HG02678 (cell line): ENCODE results near the gene GFPT1.

Experiments used
- ATAC-seq: cut with Tn5 transposase; IDR thresholded peaks from one replicate; pipeline ENCODE4 v1.9.1; 2021; ENCODE audit warnings: mild to moderate bottlenecking, moderate library complexity; ENCODE audit not compliant: unreplicated experiment

The GFPT1 gene

DNA sequence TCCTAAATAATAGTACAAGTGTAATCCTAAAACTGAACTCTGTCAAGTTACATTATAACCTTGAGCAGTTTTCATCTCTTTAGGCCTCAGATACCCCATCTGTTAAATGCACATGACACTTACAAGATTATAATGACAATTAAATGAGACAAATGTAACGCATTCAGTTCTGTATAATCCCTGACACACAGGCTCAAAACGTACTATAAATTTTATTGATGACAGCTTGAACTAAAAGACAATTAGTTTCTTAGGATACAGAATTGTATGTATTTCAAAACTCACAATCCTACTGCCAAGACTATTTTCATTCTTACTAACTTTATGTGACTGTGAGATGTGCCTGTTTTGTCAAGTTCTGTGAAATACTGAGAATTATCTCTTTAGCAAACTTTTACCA lies 56.2 kb downstream of the GFPT1 start:
- ATAC-seq, result no peak

DNA sequence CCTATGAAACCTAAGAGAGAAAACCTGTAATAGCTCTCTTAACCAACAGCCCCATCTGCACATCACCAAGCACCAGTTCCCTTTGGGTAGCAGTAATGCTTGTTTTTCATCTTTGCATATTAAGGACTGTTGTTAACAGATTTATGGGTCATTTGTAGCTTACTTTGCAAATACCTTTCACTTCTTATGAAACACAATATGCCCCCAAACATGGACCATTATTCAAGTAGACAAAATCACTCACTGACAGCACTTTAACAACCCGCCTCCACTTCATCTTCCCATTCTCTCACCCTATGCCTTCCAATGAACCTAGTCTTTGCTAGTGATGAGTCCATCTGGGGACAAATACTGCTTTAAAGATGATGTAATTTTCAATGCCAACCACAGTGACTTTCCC lies 64.4 kb downstream of the GFPT1 start:
- ATAC-seq, result no peak

DNA sequence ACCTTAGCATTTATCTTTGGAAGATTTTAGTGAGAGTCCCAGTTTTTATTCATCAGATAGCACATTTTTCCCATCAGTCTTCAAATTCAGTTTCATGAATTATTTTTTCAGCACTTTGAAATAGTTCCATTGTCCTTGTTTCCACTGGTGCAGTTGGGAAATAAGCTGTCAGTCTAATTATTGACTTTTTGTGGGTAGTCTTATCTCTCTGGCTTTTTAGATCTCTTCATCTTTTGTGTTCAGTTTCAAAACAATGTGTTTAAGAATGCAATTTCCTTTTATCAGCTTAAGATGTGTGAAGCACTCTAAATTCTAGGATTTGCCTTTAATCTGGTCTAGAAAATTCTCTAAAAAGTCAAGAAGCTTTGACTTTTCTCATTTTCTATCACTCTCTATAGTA lies 70.5 kb downstream of the GFPT1 start:
- no peak for ATAC-seq

DNA sequence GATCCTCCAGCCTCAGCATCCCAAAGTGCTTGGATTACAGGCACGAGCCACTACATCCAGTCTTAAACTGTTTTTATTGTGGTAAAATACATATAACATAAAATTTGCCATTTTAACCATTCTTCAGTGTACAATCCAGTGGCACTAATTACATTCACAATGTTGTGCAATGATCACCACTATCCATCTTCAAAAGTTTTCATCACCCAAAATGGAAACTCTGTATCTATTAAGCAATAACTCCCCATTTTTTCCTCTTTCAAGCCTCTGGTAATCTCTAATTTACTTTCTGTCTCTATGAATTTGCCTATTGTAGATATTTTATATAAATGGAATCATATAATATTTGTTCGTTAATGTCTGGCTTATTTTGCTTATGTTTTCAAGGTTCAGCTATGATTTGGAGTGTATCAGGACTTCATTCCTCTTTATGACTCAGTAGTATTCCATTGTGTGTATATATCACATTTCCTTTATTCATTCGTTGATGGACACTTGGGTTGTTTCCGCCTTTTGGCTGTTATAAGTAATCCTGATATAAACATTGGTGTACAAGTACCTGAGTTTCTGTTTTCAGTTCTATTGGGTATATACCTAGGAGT lies 71.8 kb downstream of the GFPT1 start:
- no peak for ATAC-seq

DNA sequence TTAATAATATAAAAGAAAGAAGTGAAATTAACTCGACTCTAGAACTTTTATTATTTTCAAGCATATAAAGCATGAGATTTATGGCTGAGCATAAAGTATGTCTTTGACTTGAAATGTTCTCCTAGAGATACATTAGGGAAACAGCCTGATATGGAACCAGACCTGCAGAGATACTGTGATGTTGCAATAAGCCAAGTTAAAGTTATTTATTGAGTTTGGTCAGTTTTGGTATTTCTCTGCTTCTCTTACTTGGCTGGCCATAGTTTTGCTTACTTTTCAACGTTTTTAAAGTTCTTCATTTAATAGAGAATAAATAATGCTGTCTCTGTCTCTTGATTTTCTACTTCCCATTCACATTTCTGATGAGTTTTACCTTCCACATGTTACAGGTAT lies 76.0 kb downstream of the GFPT1 start:
- no peak for ATAC-seq

DNA sequence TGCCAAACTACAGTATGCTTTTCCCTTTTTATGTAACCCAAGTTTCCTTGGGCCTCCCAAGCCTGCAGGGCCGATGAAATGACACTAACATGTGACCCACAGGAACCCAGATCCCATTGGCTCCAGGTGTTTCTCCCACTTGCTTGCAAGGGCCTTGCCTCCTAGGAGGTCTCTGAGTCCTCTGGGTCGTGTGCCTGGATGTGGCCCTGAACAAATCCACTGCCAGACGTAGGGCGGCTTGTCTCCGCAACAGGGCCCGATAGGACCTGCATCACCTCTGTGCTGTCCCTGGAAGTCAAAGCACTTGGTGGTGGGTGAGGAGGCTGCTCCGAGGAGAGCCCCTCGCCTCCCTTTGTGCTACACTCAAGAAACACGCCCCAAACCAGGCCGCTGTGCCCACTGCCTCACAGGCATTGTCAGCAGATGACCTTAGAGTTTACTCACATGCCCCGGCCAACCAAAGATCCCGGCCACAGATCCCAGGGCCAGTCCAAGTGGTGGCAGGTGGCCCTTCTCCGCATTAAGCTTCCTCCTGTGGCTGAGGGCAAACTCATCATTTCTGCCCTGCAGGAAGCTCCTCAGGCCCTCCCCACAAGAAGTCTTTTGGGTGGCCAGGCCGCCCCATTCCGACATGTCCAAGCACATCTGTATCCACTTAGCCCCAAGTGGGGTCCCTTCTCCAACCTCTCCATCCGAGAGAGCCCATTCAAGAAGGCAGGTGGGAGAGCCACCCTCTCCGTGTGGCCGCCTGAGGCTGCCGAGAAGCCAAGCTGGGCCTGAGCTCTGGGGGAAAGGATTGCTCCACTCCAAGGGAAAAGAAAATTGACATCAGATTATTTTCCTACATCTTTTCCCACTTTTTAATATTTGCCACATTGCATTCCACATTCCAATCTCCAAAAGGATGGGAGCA lies 76.7 kb downstream of the GFPT1 start:
- no peak for ATAC-seq

DNA sequence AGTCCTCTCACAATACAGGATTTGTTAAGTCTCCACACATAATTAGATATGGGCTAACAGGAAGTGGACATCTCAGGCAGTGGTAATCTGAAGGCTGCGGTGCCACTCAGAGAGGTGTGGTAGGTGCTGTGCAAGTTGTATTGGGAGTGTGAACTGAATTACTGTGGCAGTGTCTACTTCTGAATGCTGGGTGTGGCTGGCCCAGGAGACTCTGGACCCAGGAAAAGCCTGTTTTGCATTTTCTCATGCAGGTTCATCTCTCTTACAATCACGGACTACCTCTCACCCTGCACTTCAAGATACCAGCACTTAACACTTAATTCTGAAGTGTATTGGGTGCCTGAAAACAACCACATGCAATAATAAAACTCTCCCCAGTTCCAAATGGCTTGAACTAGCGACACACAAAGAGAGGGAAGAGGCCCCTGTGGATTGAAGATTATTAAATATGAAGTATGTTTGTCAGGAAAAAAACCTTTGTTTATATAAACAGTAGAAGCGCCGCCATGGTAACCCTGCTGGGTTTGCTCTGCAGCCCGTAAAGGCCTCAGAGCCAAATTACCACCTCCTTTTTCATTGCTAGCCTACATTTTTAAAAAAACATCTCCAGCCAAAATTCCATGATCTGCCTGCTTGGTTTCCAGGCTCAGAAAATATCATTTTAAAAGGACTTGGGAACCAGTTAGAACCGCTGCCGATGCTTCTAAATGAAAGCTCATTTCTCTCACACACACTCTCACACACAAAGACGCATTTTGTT lies 77.5 kb downstream of the GFPT1 start:
- ATAC-seq, result no peak

DNA sequence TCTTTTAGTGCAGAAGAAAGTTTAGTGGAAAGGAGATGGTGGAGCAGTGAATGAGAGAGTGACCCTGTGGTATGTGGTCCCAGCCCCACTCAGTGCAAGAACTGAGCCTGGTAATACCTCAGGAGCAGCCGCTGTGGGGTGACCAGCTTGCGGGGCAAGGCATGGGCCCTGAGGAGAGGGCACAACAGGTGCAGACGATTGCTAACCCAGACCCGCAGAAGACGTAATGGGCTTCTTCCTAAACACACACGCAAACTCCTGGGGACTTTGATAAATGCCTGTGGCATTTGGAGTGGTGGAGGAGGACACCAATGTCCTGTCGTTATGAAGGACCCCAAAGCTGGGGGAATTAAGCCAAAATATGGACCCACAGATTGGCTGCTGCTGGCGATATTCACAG lies 78.7 kb downstream of the GFPT1 start:
- no peak for ATAC-seq

DNA sequence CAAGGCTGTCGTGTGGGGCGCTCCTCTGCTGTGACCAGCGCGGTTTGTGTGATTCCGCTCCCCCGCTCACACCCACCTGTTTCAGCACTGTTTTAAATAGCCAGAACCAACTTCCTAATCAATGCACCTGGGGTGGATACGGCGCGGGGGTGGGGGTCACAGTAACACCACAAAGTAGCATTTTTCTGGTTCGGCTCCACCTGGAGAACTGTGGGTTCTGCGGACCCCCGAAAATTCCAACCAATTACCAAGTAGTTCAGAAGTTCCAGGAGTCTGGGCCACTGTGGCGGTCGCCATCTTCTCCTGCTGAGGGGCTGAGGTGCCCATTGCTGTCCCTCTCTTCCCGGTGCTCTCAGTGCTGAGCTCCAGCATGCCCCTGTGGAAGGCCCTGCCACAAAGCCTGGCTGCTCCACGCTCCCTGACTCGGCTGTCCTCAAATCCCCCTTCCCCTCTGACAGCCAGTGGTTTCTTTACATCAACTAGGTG lies 79.4 kb downstream of the GFPT1 start:
- no peak for ATAC-seq

DNA sequence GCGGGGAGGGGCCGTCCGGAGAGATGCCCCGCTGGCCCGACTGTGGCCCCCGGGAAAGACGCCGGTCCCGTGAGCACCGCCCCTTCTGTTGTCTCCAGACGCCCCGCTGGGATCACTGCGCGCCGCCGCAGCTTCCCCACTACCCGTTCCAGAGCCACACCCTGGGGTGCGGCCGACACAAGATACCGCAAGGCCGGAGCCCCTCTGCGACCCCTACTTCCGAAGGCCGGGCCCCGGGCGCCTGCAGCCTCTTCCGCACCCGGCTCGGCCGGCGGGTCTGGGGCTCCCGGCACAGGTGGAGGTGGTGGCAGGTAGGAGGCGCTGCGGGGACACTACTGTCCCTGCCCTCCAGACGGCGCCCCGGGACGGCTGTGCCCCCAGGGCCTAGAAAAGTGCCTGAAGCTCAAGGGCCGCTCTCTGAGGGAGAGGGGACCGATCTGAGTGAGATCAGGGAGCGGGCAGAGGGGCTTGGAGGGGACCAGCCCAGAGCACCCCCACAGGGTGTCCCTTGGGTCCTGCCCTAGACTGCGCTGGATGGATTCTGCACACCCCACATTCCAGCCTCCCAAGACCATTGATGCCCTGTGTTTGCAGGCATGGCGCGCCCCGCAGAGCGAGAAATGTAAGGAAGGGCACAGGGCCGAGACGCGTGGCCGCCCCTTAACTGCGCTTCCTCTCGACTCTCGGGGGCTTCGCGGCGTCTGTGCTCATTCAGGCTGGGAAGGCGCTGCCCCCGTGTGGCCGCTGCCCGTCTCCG lies 80.0 kb downstream of the GFPT1 start:
- peak; percentile 86 for ATAC-seq

DNA sequence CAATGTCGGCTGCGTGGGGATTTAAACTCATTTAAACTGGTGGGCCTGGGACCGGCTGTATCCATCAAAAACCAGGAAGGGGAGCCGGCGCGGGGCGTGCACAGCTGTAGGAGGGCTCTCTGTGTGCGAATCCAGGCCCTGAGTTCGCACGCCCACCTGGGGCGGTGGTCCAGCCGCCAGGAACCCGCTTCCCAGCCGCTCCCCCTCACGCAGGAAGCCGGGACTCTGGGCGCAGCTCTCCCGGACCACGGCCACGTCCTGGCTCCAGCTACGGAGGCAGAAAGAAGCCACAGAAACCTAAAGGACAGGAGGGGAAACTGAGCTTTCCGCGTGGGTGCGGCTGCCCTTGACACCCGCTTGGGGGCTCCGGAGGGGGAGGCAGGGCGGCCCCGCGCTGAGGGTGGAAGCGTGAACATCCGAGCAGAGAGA lies 80.6 kb downstream of the GFPT1 start:
- no peak for ATAC-seq

DNA sequence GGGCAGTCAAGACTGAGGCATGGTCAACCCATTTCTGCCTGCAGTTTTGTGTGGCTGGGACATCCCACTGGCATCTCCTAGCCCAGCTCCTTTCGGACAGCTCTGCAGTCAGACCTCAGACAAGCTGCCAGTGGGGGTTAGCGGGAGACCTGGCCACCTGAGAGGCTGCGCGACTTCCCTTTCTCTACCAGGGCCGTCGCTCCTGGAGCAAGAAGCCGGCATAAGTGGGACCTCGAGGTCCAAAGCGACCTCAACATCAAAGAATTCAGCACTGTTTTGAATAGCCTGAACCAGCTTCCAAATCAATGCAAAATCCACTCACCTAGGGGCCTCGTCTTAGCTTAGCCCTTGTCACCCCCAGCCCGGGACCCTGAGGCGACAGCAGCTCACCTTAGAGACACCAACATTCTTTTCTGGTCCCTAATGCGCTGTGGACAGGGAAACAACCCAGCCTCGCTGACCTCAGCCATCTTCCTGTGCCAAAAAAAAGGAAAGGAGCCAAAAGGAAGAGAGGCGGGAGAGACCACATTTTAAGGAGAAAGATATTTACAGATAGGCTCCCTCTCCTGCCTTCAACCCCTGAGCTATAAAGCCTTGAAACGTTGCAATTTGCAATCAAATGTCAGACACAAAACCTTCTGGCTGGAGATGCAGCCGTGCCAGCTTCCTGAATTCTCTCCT lies 81.2 kb downstream of the GFPT1 start:
- no peak for ATAC-seq

DNA sequence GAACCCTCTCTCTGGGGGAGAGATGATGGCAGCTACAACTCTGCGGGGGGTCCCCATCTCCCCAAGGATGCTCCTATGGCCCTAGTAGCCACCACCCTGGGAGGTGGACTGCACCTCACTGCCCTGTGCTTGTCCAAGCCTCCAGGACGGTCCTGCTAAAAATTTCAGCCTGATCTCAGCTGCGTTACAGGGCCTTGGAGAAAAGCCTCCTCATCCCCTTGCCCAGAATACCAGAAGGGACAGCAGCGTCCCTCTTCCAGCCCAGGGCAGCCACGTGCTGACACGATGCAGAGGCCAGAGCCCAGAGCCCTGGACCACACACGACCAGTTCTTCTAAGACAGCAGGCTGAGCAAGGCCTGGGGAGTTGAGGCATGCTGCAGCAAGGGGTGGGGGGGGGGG lies 81.9 kb downstream of the GFPT1 start:
- ATAC-seq, result no peak

DNA sequence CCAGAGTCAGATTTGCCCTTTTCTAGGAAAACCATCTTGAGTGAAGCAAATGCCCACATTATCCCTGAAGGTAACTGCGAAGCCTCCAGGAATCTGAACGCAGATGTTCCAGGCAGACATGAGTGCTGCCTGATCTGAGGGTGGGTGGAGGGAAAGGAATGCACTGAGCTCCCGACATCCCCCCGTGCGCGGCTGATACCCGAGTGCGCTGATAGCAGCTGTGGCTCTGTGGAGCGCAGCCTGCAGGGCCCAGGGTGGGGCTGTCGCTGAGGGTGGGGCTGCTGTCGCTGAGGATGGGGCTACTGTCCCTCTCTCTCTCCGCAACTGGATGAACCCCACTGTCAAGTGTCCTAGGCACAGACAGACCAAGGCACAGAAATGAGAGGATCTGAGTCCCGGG lies 82.4 kb downstream of the GFPT1 start:
- no peak for ATAC-seq

DNA sequence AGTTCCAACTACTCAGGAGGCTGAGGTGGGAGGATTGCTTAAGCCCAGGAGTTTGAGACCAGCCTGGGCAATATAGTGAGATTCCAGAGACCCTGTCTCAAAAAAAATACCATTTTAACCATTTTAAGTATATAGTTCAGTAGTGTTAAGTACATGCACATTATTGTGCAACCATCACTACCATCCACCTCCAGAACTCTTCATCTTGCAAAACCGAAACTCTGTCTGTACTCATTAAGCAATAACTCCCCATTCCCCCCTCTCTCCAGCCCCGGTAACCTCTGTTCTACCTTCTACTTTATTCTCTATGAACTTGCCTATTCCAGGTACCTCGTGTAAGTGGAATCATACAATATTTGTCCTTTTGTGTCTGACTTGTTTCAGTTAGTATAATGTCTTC lies 86.4 kb downstream of the GFPT1 start:
- no peak for ATAC-seq

DNA sequence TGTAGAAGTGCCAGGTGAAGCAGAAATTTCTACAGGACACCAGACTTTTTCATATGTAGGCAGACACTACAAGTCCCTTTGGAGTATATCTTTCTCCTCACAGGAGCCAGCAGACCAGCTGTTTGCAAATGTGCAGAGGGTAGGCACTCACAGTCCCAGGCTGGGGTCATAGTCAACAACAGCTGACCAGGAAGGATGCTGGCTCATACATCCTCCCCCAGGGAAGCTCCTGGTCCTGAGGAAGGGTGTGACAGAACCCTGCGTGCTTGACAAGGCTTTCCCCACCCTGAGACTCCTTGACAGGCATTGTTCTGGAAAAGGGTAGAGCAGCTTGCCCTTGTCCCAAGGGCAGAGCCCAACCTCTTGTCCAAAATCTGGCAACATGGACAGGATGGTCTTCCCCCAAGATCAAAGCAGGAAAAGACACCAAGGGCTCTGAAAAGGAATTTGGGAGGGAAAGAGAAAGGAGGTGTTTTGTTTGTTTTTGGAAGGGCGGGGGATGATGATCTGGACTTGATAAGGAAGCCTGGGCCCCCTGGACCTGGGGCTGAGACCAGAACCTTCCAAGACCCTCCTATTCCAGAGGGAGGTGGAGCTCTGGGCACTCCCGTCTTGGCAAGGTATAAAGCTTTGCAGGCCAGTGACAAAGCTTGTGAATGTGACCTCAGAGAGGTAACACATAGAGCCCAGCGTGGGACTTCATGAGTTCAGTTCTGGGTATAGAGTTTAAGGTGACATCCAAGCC lies 87.1 kb downstream of the GFPT1 start:
- no peak for ATAC-seq

DNA sequence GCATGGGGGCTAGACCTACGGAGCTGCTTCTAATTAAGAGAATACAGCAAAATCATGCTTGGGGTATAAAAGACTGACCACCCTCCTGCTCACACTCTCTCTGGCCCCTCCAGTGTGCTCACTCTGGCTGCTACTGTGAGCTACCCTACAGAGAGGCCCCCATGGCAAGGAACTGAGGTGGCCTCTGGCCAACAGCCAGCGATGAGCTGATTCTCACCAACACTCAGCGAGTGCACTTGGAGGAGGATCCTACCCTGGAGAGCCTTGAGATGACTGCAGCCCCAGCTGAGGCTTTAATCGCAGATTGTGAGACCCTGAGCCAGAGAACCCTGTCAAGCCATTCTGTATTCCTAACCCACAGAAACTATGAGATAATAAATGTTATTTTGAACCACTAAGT lies 88.2 kb downstream of the GFPT1 start:
- ATAC-seq, result no peak

DNA sequence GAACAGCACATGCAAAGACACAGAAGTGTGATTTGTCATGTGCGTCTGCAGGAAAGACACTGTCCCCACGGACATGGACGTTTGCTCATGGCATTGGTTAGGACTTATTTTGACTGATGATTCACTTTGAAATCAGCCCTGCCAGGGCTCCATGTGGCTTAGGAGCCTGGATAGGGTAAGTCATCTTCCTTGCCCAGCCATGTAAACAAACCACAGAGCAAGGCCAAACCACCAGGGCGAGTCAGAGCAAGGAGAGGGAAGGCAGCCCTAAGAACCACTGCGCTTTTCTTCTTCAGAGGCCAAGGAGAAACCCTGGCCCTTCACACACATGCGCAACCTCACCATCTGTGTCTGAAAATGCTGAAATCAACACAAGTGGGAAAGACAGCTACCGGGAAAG lies 88.8 kb downstream of the GFPT1 start:
- no peak for ATAC-seq

DNA sequence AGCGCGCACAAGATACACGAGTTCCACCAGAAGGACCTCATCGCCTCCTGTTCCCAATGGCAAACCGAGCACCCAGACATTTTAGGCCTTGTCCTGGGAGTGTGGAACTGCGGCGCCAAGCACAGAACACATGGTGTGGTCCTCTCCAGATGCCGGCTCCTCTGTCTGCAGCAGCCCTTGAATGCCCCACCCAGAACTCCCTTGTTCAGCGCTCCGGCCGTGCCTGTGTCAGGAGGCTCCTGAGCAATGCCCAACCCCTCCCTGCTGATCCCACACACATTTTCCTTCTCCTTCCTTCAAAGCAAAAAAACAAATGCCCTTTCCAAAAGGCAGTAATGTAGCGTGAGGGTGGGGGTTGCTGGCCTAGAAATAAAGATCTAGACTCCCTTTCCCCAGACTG lies 89.8 kb downstream of the GFPT1 start:
- no peak for ATAC-seq

DNA sequence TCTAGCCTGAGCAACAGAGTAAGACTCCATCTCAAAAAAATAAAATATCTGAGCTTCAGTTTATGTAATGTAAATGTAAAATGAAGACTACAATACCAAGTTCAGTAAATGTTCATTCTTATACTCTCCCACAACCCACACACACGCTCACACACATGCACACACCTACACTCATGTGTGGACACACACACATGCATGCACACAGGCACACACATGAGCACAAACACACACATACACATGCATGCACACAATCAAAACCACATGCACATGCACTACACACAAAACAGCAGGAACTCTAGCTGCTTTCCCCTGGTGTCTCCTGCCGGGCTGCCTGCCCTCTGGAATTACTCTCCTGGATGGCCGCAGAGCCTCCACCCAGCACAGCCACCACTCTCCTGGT lies 90.6 kb downstream of the GFPT1 start:
- ATAC-seq, result no peak
